MCF 10A (cell line): Measurements from ENCODE around the gene SNX7. TPM values are rescaled to one million over a fixed set of nuclear protein-coding genes. Genes with fewer than 3 reads are reported as not detected.

ENCODE experiments used
- BruUV-seq: library from RNA; stranded (reverse); fragments of 400-500 nt; replicated peaks from 2 replicates; lab custom pipeline; 2021; lab: Mats Ljungman, UMichigan
- CTCF ChIA-PET: fragments of 300-600 bp; sonication (Branson Sonifier 250); formaldehyde crosslinking; extraction: SDS; loops from one replicate; lab custom pipeline; 2021; ENCODE audit warnings: antibody characterized with exemption, inconsistent platforms; lab: Yijun Ruan, JAX
- POLR2A ChIA-PET: fragments of 300-600, 350-650 bp; sonication (Branson Sonifier 250); formaldehyde crosslinking; extraction: SDS; loops from one replicate; lab custom pipeline; 2020; ENCODE audit warnings: antibody characterized with exemption, inconsistent platforms; lab: Yijun Ruan, JAX
- DNase-seq: peaks from one replicate; pipeline ENCODE4 v3.0.0-alpha.2; 2018; ENCODE audit not compliant: unreplicated experiment
- H3K27ac Mint-ChIP-seq: one replicate; pipeline ENCODE4 v1.8.0; 2022; ENCODE audit warnings: mild to moderate bottlenecking, low read depth, mixed read lengths; ENCODE audit not compliant: unreplicated experiment
- H3K27me3 Mint-ChIP-seq: one replicate; pipeline ENCODE4 v1.8.0; 2022; ENCODE audit warnings: mixed read lengths; ENCODE audit not compliant: insufficient read depth, unreplicated experiment
- H3K36me3 Mint-ChIP-seq: one replicate; pipeline ENCODE4 v1.8.0; 2022; ENCODE audit warnings: mild to moderate bottlenecking, moderate library complexity, mixed read lengths; ENCODE audit not compliant: insufficient read depth, unreplicated experiment
- H3K4me1 Mint-ChIP-seq: one replicate; pipeline ENCODE4 v1.8.0; 2022; ENCODE audit warnings: mixed read lengths; ENCODE audit not compliant: insufficient read depth, unreplicated experiment
- H3K4me3 Mint-ChIP-seq: one replicate; pipeline ENCODE4 v1.8.0; 2022; ENCODE audit warnings: mild to moderate bottlenecking, moderate library complexity, mixed read lengths; ENCODE audit not compliant: unreplicated experiment
- H3K9me3 Mint-ChIP-seq: one replicate; pipeline ENCODE4 v1.8.0; 2022; ENCODE audit warnings: mixed read lengths; ENCODE audit not compliant: unreplicated experiment
- intact Hi-C: fragments of 100-400 bp; cut with micrococcal nuclease; formaldehyde crosslinking; loops from 2 replicates; pipeline ENCODE4 v1.14.1; 2022
- total RNA-seq: library from RNA; stranded (reverse); gene quantifications from 2 replicates; pipeline ENCODE4 v1.2.3, GENCODE V29; 2022
- TF ChIP-seq, protein P1 (sequence below): fragments of 200-600 bp; IDR thresholded peaks from one replicate; pipeline ENCODE4 v1.8.0; 2022; ENCODE audit warnings: antibody characterized with exemption, mild to moderate bottlenecking; ENCODE audit not compliant: unreplicated experiment

SNX7 gene
- total RNA-seq, 1 experiment from 2014 or later: 24.2 TPM

DNA sequence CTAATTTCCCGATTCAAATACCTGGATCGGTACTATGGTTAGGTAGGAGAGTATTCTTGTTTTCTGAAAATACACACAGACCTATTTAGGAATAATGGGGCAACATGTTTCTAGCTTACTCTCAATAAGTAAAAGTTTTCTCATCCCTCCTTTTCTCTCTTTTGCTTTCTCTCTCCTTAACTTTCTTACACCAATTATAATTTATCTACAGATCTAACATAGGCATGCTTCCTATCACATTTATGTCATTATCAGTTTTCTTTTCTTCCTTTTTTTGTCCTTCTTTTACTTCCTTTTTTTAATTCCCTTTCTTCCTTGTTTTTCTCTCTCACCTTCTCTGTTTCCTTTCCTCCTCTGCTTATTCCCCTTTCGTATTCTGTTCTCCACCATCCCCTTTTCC lies 20.3 kb downstream of the SNX7 start:
- Mint-ChIP-seq H3K27ac (no peak overlapping the region), H3K27me3 (no peaks in the 10 kb centered on the region), H3K9me3 (no peaks in the 10 kb centered on the region), H3K4me1 (peaks cover 7% of the 10 kb centered on the region), H3K4me3 (no peak overlapping the region), H3K36me3 (peaks cover 9% of the 10 kb centered on the region)
- no peak for DNase-seq
- POLR2A ChIA-PET: interaction anchor here (0.6 kb wide), 1 partner anchor 31 kb away, joined by 7 read pairs; no protein-coding TSS in a partner anchor
- TF ChIP-seq, protein P1, sequence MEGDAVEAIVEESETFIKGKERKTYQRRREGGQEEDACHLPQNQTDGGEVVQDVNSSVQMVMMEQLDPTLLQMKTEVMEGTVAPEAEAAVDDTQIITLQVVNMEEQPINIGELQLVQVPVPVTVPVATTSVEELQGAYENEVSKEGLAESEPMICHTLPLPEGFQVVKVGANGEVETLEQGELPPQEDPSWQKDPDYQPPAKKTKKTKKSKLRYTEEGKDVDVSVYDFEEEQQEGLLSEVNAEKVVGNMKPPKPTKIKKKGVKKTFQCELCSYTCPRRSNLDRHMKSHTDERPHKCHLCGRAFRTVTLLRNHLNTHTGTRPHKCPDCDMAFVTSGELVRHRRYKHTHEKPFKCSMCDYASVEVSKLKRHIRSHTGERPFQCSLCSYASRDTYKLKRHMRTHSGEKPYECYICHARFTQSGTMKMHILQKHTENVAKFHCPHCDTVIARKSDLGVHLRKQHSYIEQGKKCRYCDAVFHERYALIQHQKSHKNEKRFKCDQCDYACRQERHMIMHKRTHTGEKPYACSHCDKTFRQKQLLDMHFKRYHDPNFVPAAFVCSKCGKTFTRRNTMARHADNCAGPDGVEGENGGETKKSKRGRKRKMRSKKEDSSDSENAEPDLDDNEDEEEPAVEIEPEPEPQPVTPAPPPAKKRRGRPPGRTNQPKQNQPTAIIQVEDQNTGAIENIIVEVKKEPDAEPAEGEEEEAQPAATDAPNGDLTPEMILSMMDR: no peak
- no TSS peak for BruUV-seq
- intact Hi-C loops: no loop called here
- CTCF ChIA-PET: no interaction called here

GRCh38 chr1:98688110-98688739 lies 26.7 kb downstream of the SNX7 start:
- DNase-seq: no peak
- POLR2A ChIA-PET: no interaction called here
- CTCF ChIA-PET: no interaction called here
- intact Hi-C loops: no loop called here
- H3K36me3 Mint-ChIP-seq: peaks cover 27% of the 10 kb centered on the region
- H3K27ac Mint-ChIP-seq: no peak overlapping the region
- no peaks in the 10 kb centered on the region for H3K9me3 Mint-ChIP-seq
- H3K4me3 Mint-ChIP-seq: no peak overlapping the region
- no TSS peak for BruUV-seq
- no peaks in the 10 kb centered on the region for H3K4me1 Mint-ChIP-seq
- no peaks in the 10 kb centered on the region for H3K27me3 Mint-ChIP-seq
- TF ChIP-seq, protein P1: no peak

DNA sequence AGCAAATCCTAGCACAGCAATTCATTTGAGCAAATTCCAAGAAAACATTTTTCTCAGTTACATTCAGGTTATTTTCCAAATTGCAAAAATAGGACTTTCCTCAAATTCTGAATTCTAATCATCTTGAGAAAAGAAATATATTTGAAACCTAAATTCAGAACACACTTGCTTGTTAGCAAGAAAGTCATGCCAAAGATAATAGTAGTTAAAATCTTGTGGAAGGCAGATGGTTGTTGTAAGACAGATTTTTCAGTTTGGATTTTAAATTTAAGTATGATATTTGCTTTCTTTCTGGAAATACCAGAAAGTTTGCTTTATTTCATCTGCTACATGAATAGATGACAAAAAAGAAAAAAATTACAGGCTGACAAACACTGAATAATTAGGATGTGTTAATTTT lies 29.1 kb downstream of the SNX7 start:
- ChIA-PET POLR2A (no interaction called here), CTCF (no interaction called here)
- H3K4me3 Mint-ChIP-seq: no peak overlapping the region
- DNase-seq: no peak
- no TSS peak for BruUV-seq
- no peaks in the 10 kb centered on the region for H3K4me1 Mint-ChIP-seq
- no peaks in the 10 kb centered on the region for H3K9me3 Mint-ChIP-seq
- TF ChIP-seq, protein P1: no peak
- H3K27ac Mint-ChIP-seq: no peak overlapping the region
- intact Hi-C loops: no loop called here
- peaks cover 27% of the 10 kb centered on the region for H3K36me3 Mint-ChIP-seq
- H3K27me3 Mint-ChIP-seq: no peaks in the 10 kb centered on the region

- ChIA-PET POLR2A (no interaction called here), CTCF (no interaction called here)
- no peak overlapping the region for H3K27ac Mint-ChIP-seq
- no peaks in the 10 kb centered on the region for H3K4me1 Mint-ChIP-seq
- no TSS peak for BruUV-seq
- intact Hi-C loops: no loop called here
- DNase-seq: no peak
- H3K4me3 Mint-ChIP-seq: no peak overlapping the region
- H3K36me3 Mint-ChIP-seq: peaks cover 20% of the 10 kb centered on the region
- TF ChIP-seq, protein P1: no peak
- H3K27me3 Mint-ChIP-seq: no peaks in the 10 kb centered on the region
- H3K9me3 Mint-ChIP-seq: no peaks in the 10 kb centered on the region
Measured at GRCh38 chr1:98692482-98692881, 31.0 kb downstream of the SNX7 start.
